Measurements from ENCODE around the gene NUP93.
"Not testable (repeated sequence)": the region's sequence is repeated elsewhere in the genome, so short reads cannot be mapped to it uniquely, and the experiment has no call there.

NUP93 gene

DNA sequence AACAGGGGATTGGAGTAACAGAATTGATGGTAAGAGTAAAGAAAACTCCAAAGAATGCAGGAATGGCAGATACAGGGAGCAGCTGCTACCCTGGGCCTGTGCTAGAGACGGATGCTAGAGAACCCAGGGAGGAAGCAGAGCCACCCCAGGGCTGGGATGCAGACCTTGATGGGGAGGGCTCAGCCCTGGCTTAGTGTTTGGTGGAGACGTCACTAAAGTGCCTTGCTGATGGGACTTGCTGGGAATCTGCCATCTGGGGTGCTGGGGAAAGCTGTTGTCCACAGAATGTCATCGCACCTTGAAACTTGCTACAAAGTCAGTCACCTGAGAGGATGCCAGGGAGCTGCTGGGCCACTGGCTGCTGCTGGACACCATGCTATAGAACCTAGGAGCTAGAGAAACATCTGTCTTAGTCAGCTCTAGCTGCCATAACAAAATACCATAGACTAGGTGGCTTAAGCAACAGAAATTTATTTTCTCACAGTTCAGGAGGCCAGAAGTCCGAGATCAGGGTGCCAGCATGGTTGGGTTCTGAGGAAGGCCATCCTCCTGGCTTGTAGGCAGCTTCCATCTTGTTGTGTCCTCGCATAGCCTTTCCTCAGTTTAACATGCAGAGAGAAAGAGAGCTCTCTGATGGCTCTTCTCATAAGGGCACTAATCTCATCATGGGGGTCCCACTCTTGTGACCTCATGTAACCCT, 32.3 kb upstream of the NUP93 start:
- FAIRE-seq (no peak), DNase-seq (ENCODE audit: insufficient read length, low spot score) (no peak)
- no peak for TF ChIP-seq POLR2A (IDR thresholded peaks at IDR 0.05; ENCODE audit: low read depth, low read length)

- no peak for FAIRE-seq
- DNase-seq (ENCODE audit: insufficient read length, low spot score), result no peak
- no peak for TF ChIP-seq POLR2A (IDR thresholded peaks at IDR 0.05; ENCODE audit: low read depth, low read length)
These were observed 29.7 kb upstream of the NUP93 start for GRCh38 chr16:56700195-56700594.

GRCh38 chr16:56700631-56701030, 29.3 kb upstream of the NUP93 start:
- TF ChIP-seq POLR2A (IDR thresholded peaks at IDR 0.05; ENCODE audit: low read depth, low read length), result no peak
- FAIRE-seq (no peak), DNase-seq (ENCODE audit: insufficient read length, low spot score) (no peak)

DNA sequence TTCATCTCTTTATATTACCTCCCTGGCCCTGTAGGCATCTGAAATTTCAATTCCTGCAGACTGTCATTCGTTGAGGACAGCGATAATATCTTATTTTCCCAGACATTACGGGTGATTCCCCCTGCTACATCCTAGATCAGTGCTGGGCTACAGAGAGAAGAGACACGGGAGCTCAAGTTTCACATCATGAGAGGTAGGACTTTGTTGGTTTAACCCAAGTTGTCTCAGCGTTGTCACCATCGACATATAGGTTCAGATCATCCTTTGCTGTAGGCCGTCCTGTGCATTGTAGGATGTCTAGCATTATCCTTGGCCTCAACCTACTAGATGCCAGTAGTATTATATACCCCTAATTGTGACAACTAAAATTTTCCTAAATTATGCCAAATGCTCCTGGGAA, 28.4 kb upstream of the NUP93 start:
- no peak for DNase-seq (ENCODE audit: insufficient read length, low spot score)
- FAIRE-seq, result no peak
- TF ChIP-seq POLR2A (IDR thresholded peaks at IDR 0.05; ENCODE audit: low read depth, low read length), result no peak

GRCh38 chr16:56702836-56703235, 27.1 kb upstream of the NUP93 start:
- no peak for FAIRE-seq
- no peak for DNase-seq (ENCODE audit: insufficient read length, low spot score)
- no peak for TF ChIP-seq POLR2A (IDR thresholded peaks at IDR 0.05; ENCODE audit: low read depth, low read length)

DNA sequence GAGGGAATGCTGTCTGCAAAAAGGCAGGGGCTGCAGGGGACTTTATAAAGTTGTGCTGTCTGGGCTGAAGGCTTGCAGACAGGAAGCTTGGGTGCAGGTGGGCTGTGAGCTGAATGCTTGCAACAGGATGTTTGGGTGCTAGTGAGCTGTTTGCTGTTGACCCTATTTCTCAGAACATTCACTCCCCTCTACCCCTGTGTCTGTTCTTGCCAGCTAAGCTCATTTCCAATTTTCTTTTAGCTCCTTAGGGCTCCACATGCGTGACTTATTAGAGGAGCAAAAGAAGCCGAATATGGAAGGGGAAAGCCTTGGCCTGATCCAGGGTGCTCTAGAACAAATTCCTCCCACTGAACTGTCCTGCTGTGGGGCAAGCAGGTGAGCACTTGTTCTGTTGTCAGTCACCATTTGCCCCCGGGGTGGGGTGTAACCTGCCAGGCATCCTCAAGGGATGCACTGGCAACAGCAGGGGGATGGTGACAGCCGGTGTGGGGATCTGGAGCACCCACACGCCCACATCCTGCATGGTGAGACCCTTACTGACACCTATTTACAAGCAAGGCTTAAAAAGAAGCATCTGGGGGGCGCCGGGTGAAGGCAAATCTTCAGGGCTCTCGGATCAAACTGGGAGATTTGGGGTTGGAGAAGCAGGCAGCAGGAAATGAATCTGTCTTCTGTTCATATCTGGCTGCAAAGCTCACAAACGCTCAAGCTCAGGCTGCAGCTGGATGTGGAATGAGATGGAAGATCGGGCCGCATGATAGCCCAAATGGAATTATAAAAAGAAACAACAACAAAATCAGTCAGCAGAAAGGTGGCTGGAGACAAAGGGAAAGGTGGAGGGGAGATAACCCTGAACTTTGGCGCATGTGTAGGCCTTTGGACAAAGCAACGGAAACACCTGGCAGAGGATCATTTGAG, 21.1 kb upstream of the NUP93 start:
- no peak for FAIRE-seq
- no peak for DNase-seq (ENCODE audit: insufficient read length, low spot score)

GRCh38 chr16:56709443-56710040, 20.4 kb upstream of the NUP93 start:
- DNase-seq (ENCODE audit: insufficient read length, low spot score), result no peak
- no peak for TF ChIP-seq POLR2A (IDR thresholded peaks at IDR 0.05; ENCODE audit: low read depth, low read length)
- FAIRE-seq, result no peak

More for the DNA sequence above, 21.1 kb upstream of the NUP93 start:
- no peak for TF ChIP-seq POLR2A (IDR thresholded peaks at IDR 0.05; ENCODE audit: low read depth, low read length)

GRCh38 chr16:56710181-56710737, 19.7 kb upstream of the NUP93 start:
- FAIRE-seq, result no peak
- TF ChIP-seq POLR2A (IDR thresholded peaks at IDR 0.05; ENCODE audit: low read depth, low read length), result no peak
- DNase-seq (ENCODE audit: insufficient read length, low spot score), result no peak

GRCh38 chr16:56711862-56712261, 18.1 kb upstream of the NUP93 start:
- no peak for FAIRE-seq
- no peak for TF ChIP-seq POLR2A (IDR thresholded peaks at IDR 0.05; ENCODE audit: low read depth, low read length)
- DNase-seq (ENCODE audit: insufficient read length, low spot score), result no peak

GRCh38 chr16:56713794-56714193, 16.1 kb upstream of the NUP93 start:
- no peak for TF ChIP-seq POLR2A (IDR thresholded peaks at IDR 0.05; ENCODE audit: low read depth, low read length)
- DNase-seq (ENCODE audit: insufficient read length, low spot score) (no peak), FAIRE-seq (no peak)

DNA sequence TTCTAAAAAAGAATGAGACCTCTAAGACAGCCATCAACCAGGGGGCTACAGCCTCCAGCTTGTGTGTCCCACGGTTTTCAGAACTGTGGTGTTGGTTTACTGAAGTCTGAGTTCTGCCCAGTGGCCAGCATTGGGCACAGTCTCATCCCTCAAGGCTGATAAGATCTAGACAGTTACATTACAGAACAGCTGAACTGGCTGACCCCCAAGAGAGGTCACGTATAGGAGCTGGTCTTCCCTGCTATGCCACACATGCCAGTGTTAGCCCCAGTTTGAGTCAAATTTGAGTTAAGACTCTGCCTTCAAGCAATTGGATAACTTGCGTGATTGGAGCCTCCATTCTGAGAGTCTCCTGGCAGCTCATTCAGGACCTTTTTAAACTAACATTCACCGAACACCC, 14.8 kb upstream of the NUP93 start:
- no peak for TF ChIP-seq POLR2A (IDR thresholded peaks at IDR 0.05; ENCODE audit: low read depth, low read length)
- DNase-seq (ENCODE audit: insufficient read length, low spot score), result no peak
- no peak for FAIRE-seq

- no peak for DNase-seq (ENCODE audit: insufficient read length, low spot score)
- no peak for FAIRE-seq
- TF ChIP-seq POLR2A (IDR thresholded peaks at IDR 0.05; ENCODE audit: low read depth, low read length), result no peak
These were observed 13.2 kb upstream of the NUP93 start for GRCh38 chr16:56716761-56717160.

- FAIRE-seq; DNase-seq (ENCODE audit: insufficient read length, low spot score): not testable (repeated sequence)
These were observed 12.4 kb upstream of the NUP93 start for GRCh38 chr16:56717532-56717931.

DNA sequence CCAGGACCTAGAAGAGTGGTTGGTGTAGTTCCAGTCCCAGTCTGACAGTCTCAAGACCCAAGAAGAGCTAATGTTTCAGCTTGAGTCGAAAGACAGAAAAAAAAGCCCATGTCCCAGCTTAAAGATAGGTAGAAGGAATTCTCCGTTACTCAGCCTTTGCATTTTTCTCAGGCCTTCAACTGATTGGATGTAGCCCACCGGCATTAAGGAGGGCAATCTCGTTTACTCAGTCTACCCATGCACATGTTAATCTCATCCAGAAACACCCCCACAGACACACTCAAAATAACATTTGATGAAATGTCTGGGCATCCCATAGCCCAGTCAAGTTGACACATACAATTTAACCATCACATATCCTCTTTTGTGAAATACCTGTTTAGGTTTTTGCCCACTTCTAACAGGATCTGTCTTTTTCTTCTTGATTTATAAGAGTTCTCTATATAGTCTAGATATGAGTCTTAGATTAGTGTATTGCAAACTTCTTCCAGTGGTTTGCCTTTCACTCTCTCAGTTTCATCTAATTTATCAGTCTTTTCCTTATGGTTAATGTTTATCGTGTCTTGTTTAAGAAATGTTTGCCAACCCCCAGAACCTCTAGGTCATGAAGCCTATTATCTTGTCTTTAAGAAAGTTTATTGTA, 7.6 kb upstream of the NUP93 start:
- FAIRE-seq, result no peak
- no peak for TF ChIP-seq POLR2A (IDR thresholded peaks at IDR 0.05; ENCODE audit: low read depth, low read length)
- no peak for DNase-seq (ENCODE audit: insufficient read length, low spot score)
